Caco-2 (cell line): ENCODE measurements around the gene ADCK2. TPM values are rescaled to one million over a fixed set of nuclear protein-coding genes. Genes with fewer than 3 reads are reported as not detected.

Source experiments
- BruUV-seq: library from RNA; stranded (reverse); fragments of 400-500 nt; replicated peaks from 2 replicates; lab custom pipeline; 2021; lab: Mats Ljungman, UMichigan
- CTCF ChIA-PET: fragments of 300-600 bp; sonication (Branson Sonifier 250); formaldehyde crosslinking; loops from one replicate; lab custom pipeline; 2022; ENCODE audit warnings: antibody characterized with exemption; lab: Charles Lee
- POLR2A ChIA-PET: fragments of 300-600 bp; sonication (Branson Sonifier 250); formaldehyde crosslinking; loops from one replicate; lab custom pipeline; 2022; ENCODE audit warnings: antibody characterized with exemption; lab: Charles Lee
- DNase-seq, 2 experiments: peaks; one replicate each; pipeline versions ENCODE4 v3.0.0 to v3.0.0-alpha.2; 2020 to 2022
- H3K27me3 ChIP-seq: replicated peaks from 2 replicates; pipeline ENCODE4 v1.6.0; 2011; ENCODE audit warnings: low read length; ENCODE audit not compliant: control insufficient read depth, insufficient read depth
- H3K36me3 ChIP-seq: 2 replicates; pipeline ENCODE4 v1.5.1; 2011; ENCODE audit warnings: low read length; ENCODE audit not compliant: control insufficient read depth, insufficient read depth
- H3K4me1 ChIP-seq: fragments of 250-450 bp; sonication (Bioruptor Pico); 2 replicates; pipeline ENCODE4 v1.5.1; 2020; ENCODE audit warnings: mild to moderate bottlenecking
- H3K4me3 ChIP-seq: 2 replicates; pipeline ENCODE4 v1.5.1; 2011; ENCODE audit warnings: low read depth, mild to moderate bottlenecking, control low read depth, low read length
- H3K9me3 ChIP-seq: fragments of 250-450 bp; sonication (Bioruptor Pico); 2 replicates; pipeline ENCODE4 v1.5.1; 2020; ENCODE audit warnings: mild to moderate bottlenecking, moderate library complexity
- H3K27ac Mint-ChIP-seq: one replicate; pipeline ENCODE4 v1.8.0; 2022; ENCODE audit warnings: mixed read lengths; ENCODE audit not compliant: unreplicated experiment
- H3K27me3 Mint-ChIP-seq: one replicate; pipeline ENCODE4 v1.8.0; 2022; ENCODE audit warnings: mixed read lengths; ENCODE audit not compliant: insufficient read depth, unreplicated experiment
- H3K36me3 Mint-ChIP-seq: one replicate; pipeline ENCODE4 v1.8.0; 2022; ENCODE audit warnings: mild to moderate bottlenecking, mixed read lengths; ENCODE audit not compliant: insufficient read depth, unreplicated experiment
- H3K4me1 Mint-ChIP-seq: one replicate; pipeline ENCODE4 v1.8.0; 2022; ENCODE audit warnings: low read depth, mixed read lengths; ENCODE audit not compliant: unreplicated experiment
- H3K4me3 Mint-ChIP-seq: one replicate; pipeline ENCODE4 v1.8.0; 2022; ENCODE audit warnings: mild to moderate bottlenecking, moderate library complexity, mixed read lengths; ENCODE audit not compliant: unreplicated experiment
- H3K9me3 Mint-ChIP-seq: one replicate; pipeline ENCODE4 v1.8.0; 2022; ENCODE audit warnings: mixed read lengths; ENCODE audit not compliant: unreplicated experiment
- CTCF ChIP-seq, 2 experiments: fragments of 200-600 bp in 1 of 2; IDR thresholded peaks; 1 replicate in 1 of 2; 2 replicates in 1 of 2; pipeline versions ENCODE4 v1.5.1 to v1.8.0; 2011 to 2022; ENCODE audit warnings: antibody characterized with exemption in 1 of 2, control low read depth in 1 of 2, inconsistent platforms in 1 of 2, low read depth in 1 of 2, low read length in 1 of 2, mild to moderate bottlenecking in 1 of 2, moderate library complexity in 1 of 2; ENCODE audit not compliant: insufficient read depth in 1 of 2, severe bottlenecking in 1 of 2, unreplicated experiment in 1 of 2
- intact Hi-C: fragments of 100-400 bp; cut with micrococcal nuclease; formaldehyde crosslinking; loops from one replicate; pipeline ENCODE4 v1.10.0; 2022; ENCODE audit not compliant: unreplicated experiment
- total RNA-seq: library from RNA; stranded (reverse); gene quantifications from 2 replicates; pipeline ENCODE4 v1.2.3, GENCODE V29; 2022

ADCK2 gene
- total RNA-seq, 1 experiment from 2014 or later: 17.7 TPM

- H3K27me3 ChIP-seq: no peaks in the 10 kb centered on the region
- DNase-seq: no peak
- no peaks in the 10 kb centered on the region for H3K27me3 Mint-ChIP-seq
- CTCF ChIA-PET: interaction anchor here (0.6 kb wide), 1 partner anchor 14 kb away, joined by 3 read pairs; no protein-coding TSS in a partner anchor
- POLR2A ChIA-PET: no interaction called here
- H3K4me3 ChIP-seq: no peak overlapping the region
- H3K4me1 ChIP-seq: no peaks in the 10 kb centered on the region
- intact Hi-C loops: no loop called here
- H3K4me3 Mint-ChIP-seq: no peak overlapping the region
- no peak overlapping the region for H3K27ac Mint-ChIP-seq
- H3K9me3 Mint-ChIP-seq: peaks cover 7% of the 10 kb centered on the region
- no TSS peak for BruUV-seq
- peaks cover 15% of the 10 kb centered on the region for H3K36me3 Mint-ChIP-seq
- H3K4me1 Mint-ChIP-seq: no peaks in the 10 kb centered on the region
- TF ChIP-seq CTCF (IDR thresholded peaks at IDR 0.05; ENCODE audit: insufficient read depth in 1 of 2, low read depth in 1 of 2, low read length in 1 of 2, severe bottlenecking in 1 of 2, unreplicated experiment in 1 of 2): no peak
- H3K9me3 ChIP-seq: no peaks in the 10 kb centered on the region
- no peaks in the 10 kb centered on the region for H3K36me3 ChIP-seq
Observed at GRCh38 chr7:140714331-140715040, 41.7 kb downstream of the ADCK2 start.

- H3K36me3 ChIP-seq: no peaks in the 10 kb centered on the region
- no peaks in the 10 kb centered on the region for H3K9me3 Mint-ChIP-seq
- H3K27me3 ChIP-seq: no peaks in the 10 kb centered on the region
- CTCF ChIA-PET: no interaction called here
- H3K9me3 ChIP-seq: no peaks in the 10 kb centered on the region
- H3K36me3 Mint-ChIP-seq: peaks cover 7% of the 10 kb centered on the region
- H3K4me1 ChIP-seq: no peaks in the 10 kb centered on the region
- POLR2A ChIA-PET: no interaction called here
- H3K27ac Mint-ChIP-seq: no peak overlapping the region
- DNase-seq: no peak
- no peaks in the 10 kb centered on the region for H3K4me1 Mint-ChIP-seq
- H3K4me3 ChIP-seq: no peak overlapping the region
- H3K27me3 Mint-ChIP-seq: no peaks in the 10 kb centered on the region
- no peak for TF ChIP-seq CTCF (IDR thresholded peaks at IDR 0.05; ENCODE audit: insufficient read depth in 1 of 2, low read depth in 1 of 2, low read length in 1 of 2, severe bottlenecking in 1 of 2, unreplicated experiment in 1 of 2)
- intact Hi-C loops: no loop called here
- H3K4me3 Mint-ChIP-seq: no peak overlapping the region
- no TSS peak for BruUV-seq
Observed at GRCh38 chr7:140719721-140720120, 47.0 kb downstream of the ADCK2 start.

- no peak overlapping the region for H3K4me3 Mint-ChIP-seq
- Histone ChIP-seq H3K36me3 (no peaks in the 10 kb centered on the region; the same call in 1 of the 2 replicates), H3K4me3 (no peak overlapping the region), H3K4me1 (no peaks in the 10 kb centered on the region), H3K27me3 (no peaks in the 10 kb centered on the region), H3K9me3 (no peaks in the 10 kb centered on the region)
- CTCF ChIA-PET: no interaction called here
- no peaks in the 10 kb centered on the region for H3K27me3 Mint-ChIP-seq
- H3K4me1 Mint-ChIP-seq: no peaks in the 10 kb centered on the region
- POLR2A ChIA-PET: no interaction called here
- no peak overlapping the region for H3K27ac Mint-ChIP-seq
- TF ChIP-seq CTCF (IDR thresholded peaks at IDR 0.05; ENCODE audit: insufficient read depth in 1 of 2, low read depth in 1 of 2, low read length in 1 of 2, severe bottlenecking in 1 of 2, unreplicated experiment in 1 of 2): no peak
- intact Hi-C loops: no loop called here
- BruUV-seq: no TSS peak
- no peaks in the 10 kb centered on the region for H3K9me3 Mint-ChIP-seq
- peaks cover 6% of the 10 kb centered on the region for H3K36me3 Mint-ChIP-seq
- DNase-seq: no peak
Observed at GRCh38 chr7:140722254-140722653, 49.5 kb downstream of the ADCK2 start.
